UCSD-AML1 (cell line): Measurements from ENCODE around the gene HSD17B13.
"Not testable (repeated sequence)": the region's sequence is repeated elsewhere in the genome, so short reads cannot be mapped to it uniquely, and the experiment has no call there.

Source experiments
- DNase-seq: peaks from one replicate; lab custom pipeline; 2025; ENCODE audit not compliant: unreplicated experiment; lab: John Stamatoyannopoulos, UW

The HSD17B13 gene

DNA sequence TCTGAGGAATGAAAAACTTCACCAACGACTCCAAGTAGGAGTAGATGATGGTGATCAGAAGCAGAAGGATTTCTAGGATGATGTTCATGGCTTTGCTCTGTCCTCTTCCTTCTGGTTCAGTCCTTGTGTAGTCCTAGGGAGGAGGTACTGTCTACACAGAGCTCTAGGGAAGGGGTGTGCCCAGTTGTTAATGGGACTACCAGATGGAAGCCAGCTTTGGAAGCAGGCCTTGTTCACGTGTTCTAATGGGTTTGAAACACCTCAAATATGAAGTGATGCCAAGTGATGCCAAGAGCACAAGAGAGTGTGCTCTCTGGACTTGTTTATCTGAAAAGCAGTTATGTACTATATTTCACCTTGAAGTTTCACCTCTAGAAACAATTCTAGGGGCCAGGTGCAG is at the start of gene HSD17B13:
HSD17B13 (minus strand) TSS at position 129 of the 400 bp plus-strand sequence; CDS start at position 88, 41 bp downstream.
- no peak for DNase-seq

GRCh38 chr4:87370068-87370467 is 47.4 kb upstream of the HSD17B13 start:
- DNase-seq: no peak

GRCh38 chr4:87366521-87367162 is 44.0 kb upstream of the HSD17B13 start:
- no peak for DNase-seq

DNA sequence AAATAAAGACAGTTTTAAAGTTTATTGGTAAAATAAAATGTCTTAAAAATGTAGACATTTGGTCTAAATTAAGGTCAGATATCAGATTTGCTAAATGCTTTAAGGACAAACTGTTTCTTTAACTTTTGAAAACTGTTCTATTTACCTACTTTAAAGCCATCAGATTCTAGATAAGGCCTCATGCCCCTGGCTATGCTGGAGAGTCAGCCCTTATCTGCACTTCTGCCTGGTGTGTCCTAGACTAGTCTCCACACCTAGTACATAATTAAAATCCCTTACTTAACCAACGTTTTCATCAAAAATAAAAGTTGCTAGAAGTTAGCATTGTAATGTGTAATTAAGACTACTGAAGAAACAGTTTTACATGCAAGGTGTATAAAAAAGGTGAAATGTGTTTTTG is 42.7 kb upstream of the HSD17B13 start:
- no peak for DNase-seq

DNA sequence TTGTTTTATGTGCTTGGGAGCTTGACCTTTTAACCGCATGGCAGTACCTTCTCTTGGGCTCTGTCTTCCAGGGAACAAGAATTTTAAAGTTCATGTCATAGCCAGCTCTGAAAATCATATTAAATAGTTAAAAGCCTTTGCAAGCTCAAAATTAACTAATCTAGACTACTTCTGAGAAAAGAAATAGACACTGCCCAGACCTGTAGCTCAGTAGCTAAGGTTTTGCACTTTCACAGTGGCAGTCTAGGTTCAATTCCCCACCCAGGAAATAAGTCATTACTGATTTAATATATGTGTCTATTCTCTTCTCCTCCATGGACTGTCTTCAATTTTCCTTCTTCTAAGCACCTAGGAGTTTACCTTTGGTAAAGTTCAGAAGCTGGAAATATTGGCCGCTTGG is 40.9 kb upstream of the HSD17B13 start:
- DNase-seq: no peak

GRCh38 chr4:87360338-87360935 is 37.8 kb upstream of the HSD17B13 start:
- no peak for DNase-seq

DNA sequence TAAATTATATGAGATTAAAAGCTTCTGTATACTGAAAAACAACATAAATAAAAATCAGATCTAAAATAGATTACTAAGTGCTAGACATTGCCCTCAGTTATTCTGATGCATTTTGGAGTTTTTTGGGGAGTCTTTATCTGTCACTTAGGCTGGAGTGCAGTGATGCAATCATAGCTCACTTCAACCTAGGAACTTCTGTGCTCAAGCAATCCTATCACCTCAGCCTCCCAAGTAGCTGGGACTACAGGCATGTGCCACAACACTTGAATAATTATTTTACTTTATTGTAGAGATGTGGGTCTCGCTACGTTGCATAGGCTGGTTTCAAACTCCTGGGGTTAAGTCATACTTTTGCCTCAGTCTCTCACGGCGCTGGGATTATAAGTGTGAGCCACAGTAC is 36.6 kb upstream of the HSD17B13 start:
- DNase-seq: no peak

GRCh38 chr4:87356832-87357526 is 34.3 kb upstream of the HSD17B13 start:
- DNase-seq: no peak

- no peak for DNase-seq
These were observed 31.8 kb upstream of the HSD17B13 start for GRCh38 chr4:87354168-87355102.

GRCh38 chr4:87353592-87353991 is 30.9 kb upstream of the HSD17B13 start:
- no peak for DNase-seq

- no peak for DNase-seq
These were observed 22.5 kb upstream of the HSD17B13 start for GRCh38 chr4:87345139-87345538.

GRCh38 chr4:87342872-87343271 is 20.2 kb upstream of the HSD17B13 start:
- no peak for DNase-seq

DNA sequence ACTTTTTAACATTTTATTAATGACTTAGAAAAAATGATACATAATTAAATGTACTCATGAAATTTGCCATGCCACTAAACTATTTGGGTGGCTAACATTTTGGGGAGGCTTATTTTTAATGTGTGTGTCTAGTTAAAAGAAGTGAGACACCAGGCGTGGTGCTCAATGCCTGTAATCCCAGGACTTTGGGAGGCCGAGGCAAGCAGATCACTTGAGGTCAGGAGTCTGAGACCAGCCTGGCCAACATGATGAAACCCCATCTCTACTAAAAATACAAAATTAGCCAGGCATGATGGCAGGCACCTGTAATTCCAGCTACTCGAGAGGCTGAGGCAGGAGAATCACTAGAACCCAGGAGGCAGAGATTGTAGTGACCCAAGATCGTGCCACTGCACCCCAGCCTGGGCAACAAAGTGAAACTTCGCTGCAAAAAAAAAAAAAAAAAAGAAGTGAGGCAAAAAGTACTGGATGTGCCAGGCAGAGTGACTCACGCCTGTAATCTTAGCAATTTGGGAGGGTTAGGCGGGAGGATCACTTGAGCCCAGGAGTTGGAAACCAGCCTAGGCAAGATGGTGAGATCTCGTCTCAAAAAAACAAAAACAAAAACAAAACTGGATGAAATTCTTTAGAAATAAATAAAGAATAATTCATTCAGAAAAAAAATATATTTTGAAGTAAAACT is 19.4 kb upstream of the HSD17B13 start:
- not testable (repeated sequence) for DNase-seq

GRCh38 chr4:87339440-87339839 is 16.8 kb upstream of the HSD17B13 start:
- DNase-seq: no peak

DNA sequence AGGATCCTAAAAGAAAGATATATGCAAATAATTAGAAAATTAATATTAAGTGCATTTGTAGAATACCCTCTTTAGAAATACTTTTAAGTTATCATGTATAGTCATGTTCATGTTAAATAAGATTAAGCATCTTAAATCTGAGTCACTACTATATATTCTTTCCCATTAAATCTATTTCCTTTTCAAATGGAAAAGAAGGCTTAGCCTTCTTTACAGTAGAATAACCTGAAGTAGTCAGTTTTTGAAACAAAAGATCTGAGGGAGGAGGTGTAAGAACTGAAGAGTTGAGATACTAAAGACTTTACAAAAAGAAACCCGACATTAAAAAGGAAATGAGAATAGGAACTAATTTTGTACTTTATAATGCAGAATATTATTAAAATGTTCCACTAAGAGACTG is 14.7 kb upstream of the HSD17B13 start:
- no peak for DNase-seq

DNA sequence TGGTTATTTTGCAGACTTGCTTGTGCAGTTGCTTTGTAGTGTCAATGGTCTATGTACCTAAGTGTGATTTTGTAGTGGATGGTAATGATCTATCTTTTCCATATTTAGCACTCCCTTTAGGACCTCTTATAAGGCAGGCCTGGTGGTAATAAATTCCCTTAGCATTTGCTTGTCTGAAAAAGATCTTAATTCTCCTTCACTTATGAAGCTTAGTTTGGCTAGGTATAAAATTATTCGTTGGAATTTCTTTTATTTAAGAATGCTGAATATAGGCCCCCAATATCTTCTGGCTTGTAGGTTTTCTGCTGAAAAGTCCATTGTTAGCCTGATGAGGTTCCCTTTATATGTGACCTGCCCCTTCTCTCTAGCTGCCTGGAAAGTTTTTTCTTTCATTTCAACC is 10.6 kb upstream of the HSD17B13 start:
- no peak for DNase-seq

DNA sequence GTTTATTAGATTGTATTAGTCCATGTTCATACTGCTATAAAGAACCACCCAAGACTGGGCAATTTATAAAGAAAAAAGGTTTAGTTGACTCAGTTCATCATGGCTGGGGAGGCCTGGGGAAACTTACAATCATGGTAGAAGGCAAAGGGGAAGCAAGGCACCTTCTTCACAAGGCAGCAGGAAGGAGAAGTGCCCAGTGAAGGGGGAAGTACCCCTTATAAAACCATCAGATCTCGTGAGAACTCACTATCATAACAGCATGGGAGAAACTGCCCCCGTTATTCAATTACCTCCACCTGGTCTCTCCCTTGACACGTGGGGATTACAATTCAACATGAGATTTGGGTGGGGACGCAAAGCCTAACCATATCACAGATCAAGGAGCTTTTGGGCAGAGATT is 8.1 kb upstream of the HSD17B13 start:
- no peak for DNase-seq

DNA sequence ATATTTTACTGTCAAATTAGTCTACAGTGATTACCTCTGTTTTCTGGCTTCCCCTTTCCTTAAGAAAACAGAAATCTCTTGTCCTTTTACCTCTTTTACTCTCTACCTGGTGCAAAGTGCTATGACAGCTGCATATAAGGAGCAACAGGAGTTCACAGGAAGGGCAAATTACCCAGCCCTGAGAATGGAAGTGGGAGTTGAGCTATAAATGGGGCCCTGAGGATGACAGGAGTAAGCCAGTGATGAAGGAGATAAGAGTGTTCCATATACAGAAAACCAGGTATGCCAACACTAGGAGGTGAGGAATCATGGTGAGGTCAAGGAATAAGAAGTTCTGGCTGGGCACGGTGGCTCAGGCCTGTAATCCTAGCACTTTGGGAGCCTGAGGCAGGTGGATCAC is 4.5 kb upstream of the HSD17B13 start:
- DNase-seq: no peak

GRCh38 chr4:87326460-87326859 is 3.8 kb upstream of the HSD17B13 start:
- no peak for DNase-seq

GRCh38 chr4:87321888-87322287 is 794 bp downstream of the HSD17B13 start:
- no peak for DNase-seq

- DNase-seq: no peak
These were observed 5.2 kb downstream of the HSD17B13 start for GRCh38 chr4:87317527-87317926.
